ENCODE results near the gene AP5S1. TPM values are rescaled to one million over a fixed set of nuclear protein-coding genes. Genes with fewer than 3 reads are reported as not detected.
A peak's percentile ranks its signal among the peaks of the same experiment; 100 is the strongest.

The AP5S1 gene
- polyA plus RNA-seq, 3 donors, result 6.6 to 10.8 (median 8.6) TPM

DNA sequence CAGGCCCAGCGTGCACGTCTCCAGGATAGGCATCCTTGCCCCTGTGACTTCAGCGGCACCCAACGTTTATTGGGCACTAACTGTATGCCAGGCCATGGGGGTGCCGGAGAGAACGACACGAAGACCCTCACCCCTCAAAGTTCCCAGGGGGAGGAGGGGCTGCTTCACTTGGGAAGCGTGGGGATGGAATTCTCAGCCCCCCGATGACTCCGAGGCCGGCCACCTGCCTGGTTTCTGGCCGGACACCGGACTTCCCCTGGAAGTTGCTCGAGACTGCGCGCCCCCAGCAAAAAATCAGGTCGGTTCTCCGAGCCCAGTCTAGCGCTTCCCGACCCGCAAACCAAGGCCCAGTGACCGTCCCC, 26.0 kb downstream of the AP5S1 start:
- intact Hi-C loops (cut with micrococcal nuclease), result loop anchor here (2.0 to 10.0 kb wide), 3 partner anchors 26 to 62 kb away; partner anchors contain the start of genes AP5S1 (in 1 of the 2), CENPB (in 1 of the 2) and SPEF1 (in 1 of the 2)
- Histone ChIP-seq H3K9ac (ENCODE audit: insufficient read depth, low read length, poor library complexity, severe bottlenecking) (peak overlapping the region; percentile 81), H3K4me3 (replicated peaks in 1 of 3; ENCODE audit: low read depth in 2 of 3, low read length in 3 of 3) (peak overlapping the region; percentile 81 to 92 (median 88)), H3K4me1 (ENCODE audit: control insufficient read depth in 1 of 2, insufficient read depth in 2 of 2, low read length in 2 of 2) (peaks cover 13 to 22% of the 10 kb centered on the region in 2 donors), H3K27me3 (ENCODE audit: control insufficient read depth in 2 of 2, insufficient read depth in 2 of 2, low read length in 2 of 2) (no peaks in the 10 kb centered on the region), H3K9me3 (replicated peaks in 1 of 2; ENCODE audit: control insufficient read depth in 1 of 2, insufficient read depth in 1 of 2, low read length in 2 of 2) (no peaks in the 10 kb centered on the region), H3K36me3 (replicated peaks in 1 of 2; ENCODE audit: control insufficient read depth in 1 of 2, insufficient read depth in 2 of 2, low read length in 2 of 2) (no peaks in the 10 kb centered on the region), H4K20me1 (ENCODE audit: insufficient read depth, low read length) (peaks cover 23% of the 10 kb centered on the region), H3K79me2 (ENCODE audit: insufficient read depth, low read length) (peaks cover 53% of the 10 kb centered on the region), H3K4me2 (replicated peaks; ENCODE audit: extremely low read depth, low read length, poor library complexity, severe bottlenecking) (peak overlapping the region; percentile 91), H3K27ac (ENCODE audit: low read depth in 1 of 2, low read length in 2 of 2) (peak overlapping the region; percentile 63 to 83), H2AFZ (ENCODE audit: insufficient read depth, low read depth, low read length, poor library complexity, severe bottlenecking) (peak overlapping the region; percentile 90)
- DNase-seq, result no peak
- Mint-ChIP-seq H3K27ac (peak overlapping the region; percentile 72 to 95 (median 83)), H3K9me3 (peaks cover 0 to 3% (median 0%) of the 10 kb centered on the region in 7 donors), H3K4me1 (peaks cover 31% of the 10 kb centered on the region), H3K27me3 (ENCODE audit: low read depth in 3 of 3) (peaks cover 0 to 1% (median 0%) of the 10 kb centered on the region in 3 donors), H3K36me3 (no peaks in the 10 kb centered on the region), H3K4me3 (peak overlapping the region; percentile 87 to 95)
- WGBS (ENCODE audit: insufficient coverage), result under 1% methylated on average over 14 of the region's 22 CpGs
- TF ChIP-seq, protein P1, sequence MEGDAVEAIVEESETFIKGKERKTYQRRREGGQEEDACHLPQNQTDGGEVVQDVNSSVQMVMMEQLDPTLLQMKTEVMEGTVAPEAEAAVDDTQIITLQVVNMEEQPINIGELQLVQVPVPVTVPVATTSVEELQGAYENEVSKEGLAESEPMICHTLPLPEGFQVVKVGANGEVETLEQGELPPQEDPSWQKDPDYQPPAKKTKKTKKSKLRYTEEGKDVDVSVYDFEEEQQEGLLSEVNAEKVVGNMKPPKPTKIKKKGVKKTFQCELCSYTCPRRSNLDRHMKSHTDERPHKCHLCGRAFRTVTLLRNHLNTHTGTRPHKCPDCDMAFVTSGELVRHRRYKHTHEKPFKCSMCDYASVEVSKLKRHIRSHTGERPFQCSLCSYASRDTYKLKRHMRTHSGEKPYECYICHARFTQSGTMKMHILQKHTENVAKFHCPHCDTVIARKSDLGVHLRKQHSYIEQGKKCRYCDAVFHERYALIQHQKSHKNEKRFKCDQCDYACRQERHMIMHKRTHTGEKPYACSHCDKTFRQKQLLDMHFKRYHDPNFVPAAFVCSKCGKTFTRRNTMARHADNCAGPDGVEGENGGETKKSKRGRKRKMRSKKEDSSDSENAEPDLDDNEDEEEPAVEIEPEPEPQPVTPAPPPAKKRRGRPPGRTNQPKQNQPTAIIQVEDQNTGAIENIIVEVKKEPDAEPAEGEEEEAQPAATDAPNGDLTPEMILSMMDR (IDR thresholded peaks at IDR 0.05), result no peak

DNA sequence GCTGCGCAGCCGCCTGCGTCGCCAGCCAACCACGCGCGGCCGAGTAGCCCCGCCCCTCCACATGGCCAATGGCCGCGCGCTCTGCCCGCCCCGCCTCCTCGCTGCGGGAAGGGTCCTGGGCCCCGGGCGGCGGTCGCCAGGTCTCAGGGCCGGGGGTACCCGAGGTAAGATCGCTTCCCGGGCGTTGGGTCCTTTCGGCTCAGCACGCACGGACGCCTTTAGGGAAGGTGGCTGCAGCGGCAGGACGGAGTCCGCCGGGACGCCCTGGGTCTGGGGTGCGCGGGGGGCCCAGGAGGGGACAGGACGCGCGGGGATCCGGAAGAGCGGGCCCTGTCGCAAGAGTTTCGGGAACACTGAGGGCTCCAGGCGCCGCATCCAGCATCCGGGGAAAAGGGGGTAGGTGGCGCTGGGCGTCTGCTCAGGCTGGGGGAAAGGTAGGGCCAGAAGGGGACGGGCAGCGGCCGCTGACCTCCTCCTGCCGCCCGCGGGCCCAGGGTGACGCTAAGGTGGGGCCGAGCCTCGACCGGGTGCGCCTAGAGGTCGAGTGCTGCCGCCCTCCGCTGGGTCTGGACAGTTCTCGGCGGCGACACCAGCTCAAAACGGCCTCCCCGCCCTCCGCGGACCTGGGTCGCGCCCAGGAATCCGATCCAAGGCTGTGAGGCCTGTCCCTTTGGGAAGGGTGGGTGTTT, 26.5 kb downstream of the AP5S1 start, which contains the start of gene MAVS:
MAVS (plus strand) TSS at position 95 of the 689 bp plus-strand sequence. CDS start 7,791 bp downstream, outside the sequence.
- peak within 1 kb of the TSS; percentile 85 to 95 (median 93) for H3K27ac Mint-ChIP-seq
- peak within 1 kb of the TSS; percentile 87 to 95 for H3K4me3 Mint-ChIP-seq
- intact Hi-C loops (cut with micrococcal nuclease), result loop anchor here (2.0 to 10.0 kb wide), 3 partner anchors 26 to 62 kb away; partner anchors contain the start of genes AP5S1 (in 1 of the 2), CENPB (in 1 of the 2) and SPEF1 (in 1 of the 2)
- H3K36me3 Mint-ChIP-seq, result no peaks in the 10 kb centered on the region
- Histone ChIP-seq H3K9ac (ENCODE audit: insufficient read depth, low read length, poor library complexity, severe bottlenecking) (peak within 1 kb of the TSS; percentile 81), H3K4me3 (replicated peaks in 1 of 3; ENCODE audit: low read depth in 2 of 3, low read length in 3 of 3) (peak within 1 kb of the TSS; percentile 81 to 92 (median 88)), H3K36me3 (replicated peaks in 1 of 2; ENCODE audit: control insufficient read depth in 1 of 2, insufficient read depth in 2 of 2, low read length in 2 of 2) (no peaks in the 10 kb centered on the region), H3K79me2 (ENCODE audit: insufficient read depth, low read length) (peaks cover 56% of the 10 kb centered on the region), H2AFZ (ENCODE audit: insufficient read depth, low read depth, low read length, poor library complexity, severe bottlenecking) (peak within 1 kb of the TSS; percentile 90), H3K27ac (ENCODE audit: low read depth in 1 of 2, low read length in 2 of 2) (peak within 1 kb of the TSS; percentile 66 to 83), H3K4me2 (replicated peaks; ENCODE audit: extremely low read depth, low read length, poor library complexity, severe bottlenecking) (peak within 1 kb of the TSS; percentile 91), H3K4me1 (ENCODE audit: control insufficient read depth in 1 of 2, insufficient read depth in 2 of 2, low read length in 2 of 2) (peaks cover 13 to 22% of the 10 kb centered on the region in 2 donors), H3K27me3 (ENCODE audit: control insufficient read depth in 2 of 2, insufficient read depth in 2 of 2, low read length in 2 of 2) (no peaks in the 10 kb centered on the region), H3K9me3 (replicated peaks in 1 of 2; ENCODE audit: control insufficient read depth in 1 of 2, insufficient read depth in 1 of 2, low read length in 2 of 2) (no peaks in the 10 kb centered on the region), H4K20me1 (ENCODE audit: insufficient read depth, low read length) (peaks cover 23% of the 10 kb centered on the region)
- TF ChIP-seq, protein P1 (IDR thresholded peaks at IDR 0.05), result no peak
- H3K9me3 Mint-ChIP-seq, result peaks cover 0 to 3% (median 0%) of the 10 kb centered on the region in 7 donors
- H3K27me3 Mint-ChIP-seq (ENCODE audit: low read depth in 3 of 3), result peaks cover 0 to 1% (median 0%) of the 10 kb centered on the region in 3 donors
- peak; percentile 73 to 81 (median 79) for DNase-seq
- WGBS (ENCODE audit: insufficient coverage), result under 1% methylated on average over 71 of the region's 72 CpGs
- peaks cover 31% of the 10 kb centered on the region for H3K4me1 Mint-ChIP-seq

Measured in CD14-positive monocyte (primary cell).